ENCODE data around the gene MTCL1.

GRCh38 chr18:8726963-8727705 is 21.8 kb downstream of the MTCL1 start:
- no peak for TF ChIP-seq CTCF (IDR thresholded peaks at IDR 0.05; ENCODE audit: insufficient read depth, low read depth, low read length)
- no peak for TF ChIP-seq EZH2 (IDR thresholded peaks at IDR 0.05; ENCODE audit: insufficient read depth, low read length)
